Keratinocyte (primary cell): ENCODE data around the gene LRRN2. TPM values are rescaled to one million over a fixed set of nuclear protein-coding genes. Genes with fewer than 3 reads are reported as not detected.

Source experiments
- DNase-seq: peaks from one replicate; pipeline ENCODE4 v3.0.0-alpha.2; 2011; ENCODE audit warnings: low read depth, missing footprints, low spot score
- FAIRE-seq: peaks from 2 replicates; lab custom pipeline; 2011; peaks lifted over from hg19 to GRCh38; lab: Jason Lieb, UNC
- H2AFZ ChIP-seq: 2 replicates; pipeline ENCODE4 v1.6.0; 2012; ENCODE audit warnings: low read length, control low read depth, inconsistent platforms; ENCODE audit not compliant: control insufficient read depth
- H3K27ac ChIP-seq: 2 replicates; pipeline ENCODE4 v1.5.1; 2011; ENCODE audit warnings: low read length; ENCODE audit not compliant: control insufficient read depth, insufficient read depth
- H3K27me3 ChIP-seq: 3 replicates; pipeline ENCODE4 v1.6.0; 2011; ENCODE audit warnings: low read length; ENCODE audit not compliant: control insufficient read depth, insufficient read depth; ENCODE audit errors: extremely low read depth
- H3K36me3 ChIP-seq, 2 experiments: 2 replicates in 1 of 2; 3 replicates in 1 of 2; pipeline ENCODE4 v1.5.1; 2011; ENCODE audit warnings: low read length in 2 of 2, mild to moderate bottlenecking in 1 of 2; ENCODE audit not compliant: control insufficient read depth in 2 of 2, insufficient read depth in 2 of 2; ENCODE audit errors: extremely low read depth in 1 of 2
- H3K4me1 ChIP-seq: 3 replicates; pipeline ENCODE4 v1.5.1; 2011; ENCODE audit warnings: low read length; ENCODE audit not compliant: control insufficient read depth, insufficient read depth; ENCODE audit errors: extremely low read depth
- H3K4me2 ChIP-seq: 3 replicates; pipeline ENCODE4 v1.6.0; 2011; ENCODE audit warnings: low read depth, low read length; ENCODE audit not compliant: control insufficient read depth, insufficient read depth; ENCODE audit errors: extremely low read depth
- H3K4me3 ChIP-seq, 3 experiments: fragments of 200-600 bp in 1 of 3; sonication (generic) in 1 of 3; 2 replicates in 2 of 3; 3 replicates in 1 of 3; pipeline ENCODE4 v1.5.1; 2011 to 2016; ENCODE audit warnings: low read length in 3 of 3, mild to moderate bottlenecking in 3 of 3, control low read depth in 2 of 3, inconsistent platforms in 1 of 3, low read depth in 1 of 3, mixed read lengths in 1 of 3, mixed run types in 1 of 3, moderate library complexity in 1 of 3; ENCODE audit not compliant: control insufficient read depth in 2 of 3, insufficient read depth in 2 of 3; ENCODE audit errors: extremely low read depth in 1 of 3
- H3K79me2 ChIP-seq: 2 replicates; pipeline ENCODE4 v1.6.0; 2012; ENCODE audit warnings: low read length; ENCODE audit not compliant: control insufficient read depth, insufficient read depth
- H3K9ac ChIP-seq: 3 replicates; pipeline ENCODE4 v1.6.0; 2011; ENCODE audit warnings: low read length; ENCODE audit not compliant: control insufficient read depth, insufficient read depth; ENCODE audit errors: extremely low read depth
- H3K9me1 ChIP-seq: 3 replicates; pipeline ENCODE4 v1.6.0; 2011; ENCODE audit warnings: low read length; ENCODE audit not compliant: control insufficient read depth, insufficient read depth; ENCODE audit errors: extremely low read depth
- H3K9me3 ChIP-seq: 2 replicates; pipeline ENCODE4 v1.5.1; 2012; ENCODE audit warnings: low read depth, low read length; ENCODE audit not compliant: control insufficient read depth
- H4K20me1 ChIP-seq: 3 replicates; pipeline ENCODE4 v1.6.0; 2011; ENCODE audit warnings: low read length; ENCODE audit not compliant: control insufficient read depth, insufficient read depth; ENCODE audit errors: extremely low read depth
- EZH2 ChIP-seq: IDR thresholded peaks from one replicate; pipeline ENCODE4 v1.6.1; 2012; ENCODE audit warnings: inconsistent platforms, mild to moderate bottlenecking, low read length, moderate library complexity
- dilution Hi-C: fragments of 300-500 bp; cut with MboI; formaldehyde crosslinking; loops from one replicate; pipeline ENCODE4 v1.7.0; 2020; ENCODE audit warnings: low sequenced_read_pairs; ENCODE audit not compliant: extremely low pct_ligation_motif_present
- polyA plus RNA-seq, 5 experiments: library from polyadenylated mRNA; depleted of rRNA in 3 of 5; stranded (reverse) in 3 of 5; stranded (forward) in 1 of 5; unstranded in 1 of 5; fragments of >200 nt; gene quantifications; 1 replicate in 1 of 5; 2 replicates in 3 of 5; 3 replicates in 1 of 5; pipeline versions ENCODE4 v1.2.1 to v1.2.3, GENCODE V29; 2011 to 2012; ENCODE audit warnings: missing spikeins in 2 of 5, low read depth in 1 of 5, low replicate concordance in 1 of 5
- TF ChIP-seq, protein P1 (sequence below), 3 experiments: IDR thresholded peaks in 1 of 3; conservative IDR thresholded peaks in 1 of 3; optimal IDR thresholded peaks in 1 of 3; 2 replicates in 2 of 3; 3 replicates in 1 of 3; pipeline versions ENCODE3 to v1.5.1; 2011; ENCODE audit warnings: low read length in 3 of 3, mild to moderate bottlenecking in 3 of 3, moderate library complexity in 2 of 3, control low read depth in 1 of 3, inconsistent platforms in 1 of 3; ENCODE audit not compliant: insufficient read depth in 2 of 3; ENCODE audit errors: extremely low read depth in 1 of 3

Gene LRRN2
- polyA plus RNA-seq, 1 donor (not counting 4 experiments of a cell fraction or from before 2014, with no cell fraction given) = not detected

DNA sequence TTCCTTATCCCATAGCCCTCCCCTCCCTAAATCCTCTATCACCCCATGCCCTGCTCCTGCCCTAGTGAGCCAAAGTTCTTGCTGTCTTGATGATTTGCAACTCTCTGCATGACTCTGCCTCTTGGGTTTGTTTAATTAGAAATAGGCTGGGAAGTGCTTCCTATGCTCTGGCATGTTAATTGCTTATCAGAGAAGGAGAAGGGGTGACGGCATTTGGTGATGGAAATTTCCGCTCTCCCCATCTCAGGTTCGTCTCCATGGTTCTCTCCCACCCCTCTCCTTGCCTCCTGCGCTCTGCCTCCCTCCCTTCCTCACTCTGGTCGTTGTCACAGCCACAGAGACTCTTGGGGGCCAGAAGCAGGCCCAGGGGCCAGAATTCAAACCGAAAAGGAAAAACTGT is 68.9 kb downstream of the LRRN2 start:
- Histone ChIP-seq H3K4me2 (no peak overlapping the region), H3K9ac (no peak overlapping the region), H3K27me3 (peaks cover 9% of the 10 kb centered on the region), H2AFZ (no peak overlapping the region), H3K9me3 (no peaks in the 10 kb centered on the region), H3K4me3 (no peak overlapping the region), H3K79me2 (no peaks in the 10 kb centered on the region), H3K4me1 (no peaks in the 10 kb centered on the region), H3K9me1 (no peaks in the 10 kb centered on the region), H3K27ac (no peak overlapping the region), H4K20me1 (no peaks in the 10 kb centered on the region), H3K36me3 (no peaks in the 10 kb centered on the region)
- FAIRE-seq = no peak
- dilution Hi-C loops = no loop called here
- no peak for TF ChIP-seq EZH2
- TF ChIP-seq, protein P1, sequence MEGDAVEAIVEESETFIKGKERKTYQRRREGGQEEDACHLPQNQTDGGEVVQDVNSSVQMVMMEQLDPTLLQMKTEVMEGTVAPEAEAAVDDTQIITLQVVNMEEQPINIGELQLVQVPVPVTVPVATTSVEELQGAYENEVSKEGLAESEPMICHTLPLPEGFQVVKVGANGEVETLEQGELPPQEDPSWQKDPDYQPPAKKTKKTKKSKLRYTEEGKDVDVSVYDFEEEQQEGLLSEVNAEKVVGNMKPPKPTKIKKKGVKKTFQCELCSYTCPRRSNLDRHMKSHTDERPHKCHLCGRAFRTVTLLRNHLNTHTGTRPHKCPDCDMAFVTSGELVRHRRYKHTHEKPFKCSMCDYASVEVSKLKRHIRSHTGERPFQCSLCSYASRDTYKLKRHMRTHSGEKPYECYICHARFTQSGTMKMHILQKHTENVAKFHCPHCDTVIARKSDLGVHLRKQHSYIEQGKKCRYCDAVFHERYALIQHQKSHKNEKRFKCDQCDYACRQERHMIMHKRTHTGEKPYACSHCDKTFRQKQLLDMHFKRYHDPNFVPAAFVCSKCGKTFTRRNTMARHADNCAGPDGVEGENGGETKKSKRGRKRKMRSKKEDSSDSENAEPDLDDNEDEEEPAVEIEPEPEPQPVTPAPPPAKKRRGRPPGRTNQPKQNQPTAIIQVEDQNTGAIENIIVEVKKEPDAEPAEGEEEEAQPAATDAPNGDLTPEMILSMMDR (optimal IDR thresholded peaks at IDR 0.05 in 1 of 3, IDR thresholded peaks at IDR 0.05 in 1 of 3, conservative IDR thresholded peaks at IDR 0.05 in 1 of 3; ENCODE audit: extremely low read depth in 1 of 3, insufficient read depth in 2 of 3, low read length in 3 of 3) = no peak
- DNase-seq = no peak

DNA sequence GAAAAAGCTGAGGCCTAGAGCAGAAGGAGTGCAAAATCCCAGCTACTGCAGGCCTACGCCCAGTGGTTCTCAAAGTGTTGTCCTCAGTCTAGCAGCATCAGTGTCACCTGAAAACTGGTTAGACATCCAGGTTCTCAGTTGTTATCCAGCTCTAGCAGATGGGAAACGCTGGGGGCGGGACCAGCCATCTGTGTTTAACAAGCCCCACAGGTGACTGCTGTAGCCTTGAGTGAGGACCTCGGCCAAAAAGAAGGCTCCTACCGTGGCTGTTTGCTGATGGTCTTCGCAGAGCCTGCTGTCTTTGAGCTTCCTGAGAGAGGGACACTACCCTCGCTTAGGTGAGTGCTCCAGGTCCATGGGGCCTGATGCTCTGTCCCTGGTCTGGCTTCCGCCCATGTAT is 69.7 kb downstream of the LRRN2 start:
- H3K9me1 ChIP-seq = no peaks in the 10 kb centered on the region
- peaks cover 12% of the 10 kb centered on the region for H3K27me3 ChIP-seq
- no peak for TF ChIP-seq EZH2
- TF ChIP-seq, protein P1 (optimal IDR thresholded peaks at IDR 0.05 in 1 of 3, IDR thresholded peaks at IDR 0.05 in 1 of 3, conservative IDR thresholded peaks at IDR 0.05 in 1 of 3; ENCODE audit: extremely low read depth in 1 of 3, insufficient read depth in 2 of 3, low read length in 3 of 3) = no peak
- H3K4me2 ChIP-seq = no peak overlapping the region
- H3K79me2 ChIP-seq = no peaks in the 10 kb centered on the region
- no peak overlapping the region for H3K9ac ChIP-seq
- dilution Hi-C loops = no loop called here
- H3K4me3 ChIP-seq = no peak overlapping the region
- H4K20me1 ChIP-seq = no peaks in the 10 kb centered on the region
- H3K4me1 ChIP-seq = no peaks in the 10 kb centered on the region
- FAIRE-seq = no peak
- no peak overlapping the region for H2AFZ ChIP-seq
- no peak overlapping the region for H3K27ac ChIP-seq
- DNase-seq = no peak
- no peaks in the 10 kb centered on the region for H3K9me3 ChIP-seq
- H3K36me3 ChIP-seq = no peaks in the 10 kb centered on the region
